Stimulated activated CD4-positive, alpha-beta T cell treated with anti-CD3 and anti-CD28 coated beads, Interleukin-1b, Interleukin-23, amount 100 ng/mL, for 24 hours (primary cell): ENCODE results near the gene LTBP3.
A peak's percentile ranks its signal among the peaks of the same experiment; 100 is the strongest.

ENCODE experiments used
- DNase-seq, 4 experiments: peaks; one replicate each; pipeline ENCODE4 v3.0.0-alpha.2; 2020; ENCODE audit warnings: low read depth in 4 of 4, low spot score in 1 of 4

Gene LTBP3

GRCh38 chr11:65498727-65498976 lies 59.5 kb downstream of the LTBP3 start:
- DNase-seq: no peak

GRCh38 chr11:65498042-65498726 lies 60.0 kb downstream of the LTBP3 start:
- DNase-seq: no peak

- DNase-seq: peak; percentile 95 to 99 (median 96)
These were observed 60.8 kb downstream of the LTBP3 start for GRCh38 chr11:65497141-65498041.

- DNase-seq: no peak
These were observed 61.6 kb downstream of the LTBP3 start for GRCh38 chr11:65496304-65497140.

GRCh38 chr11:65493367-65494176 lies 64.6 kb downstream of the LTBP3 start:
- no peak for DNase-seq

- DNase-seq: no peak
These were observed 65.4 kb downstream of the LTBP3 start for GRCh38 chr11:65492637-65493366.

- DNase-seq: no peak
These were observed 65.8 kb downstream of the LTBP3 start for GRCh38 chr11:65492387-65492636.

- no peak for DNase-seq
These were observed 66.4 kb downstream of the LTBP3 start for GRCh38 chr11:65491614-65492386.

- no peak for DNase-seq
These were observed 67.0 kb downstream of the LTBP3 start for GRCh38 chr11:65491163-65491465.

GRCh38 chr11:65489706-65490320 lies 68.3 kb downstream of the LTBP3 start:
- DNase-seq: no peak

GRCh38 chr11:65489035-65489705 lies 69.0 kb downstream of the LTBP3 start:
- DNase-seq: no peak
